ENCODE data around the gene NBAS. TPM values are rescaled to one million over a fixed set of nuclear protein-coding genes. Genes with fewer than 3 reads are reported as not detected.
"Not testable (repeated sequence)": the region's sequence is repeated elsewhere in the genome, so short reads cannot be mapped to it uniquely, and the experiment has no call there.

NBAS gene
- total RNA-seq, 1 donor from 2014 or later: 52.9 TPM

GRCh38 chr2:15408759-15409158 lies 152.4 kb downstream of the NBAS start:
- Mint-ChIP-seq H3K36me3 (peaks cover 29% of the 10 kb centered on the region), H3K4me3 (no peak overlapping the region), H3K27me3 (ENCODE audit: low read depth) (no peaks in the 10 kb centered on the region), H3K4me1 (no peaks in the 10 kb centered on the region), H3K27ac (no peak overlapping the region), H3K9me3 (peaks cover 8% of the 10 kb centered on the region)
- no peak for DNase-seq (ENCODE audit: low spot score in 2 of 2, unreplicated experiment in 2 of 2)
- TF ChIP-seq CTCF (IDR thresholded peaks at IDR 0.05; ENCODE audit: unreplicated experiment): no peak

- Mint-ChIP-seq H3K36me3 (peaks cover 20% of the 10 kb centered on the region), H3K27ac (no peak overlapping the region), H3K4me3 (no peak overlapping the region), H3K9me3 (peaks cover 8% of the 10 kb centered on the region), H3K27me3 (ENCODE audit: low read depth) (no peaks in the 10 kb centered on the region), H3K4me1 (no peaks in the 10 kb centered on the region)
- no peak for TF ChIP-seq CTCF (IDR thresholded peaks at IDR 0.05; ENCODE audit: unreplicated experiment)
- no peak for DNase-seq (ENCODE audit: low spot score in 2 of 2, unreplicated experiment in 2 of 2)
Measured at GRCh38 chr2:15407666-15408065, 153.5 kb downstream of the NBAS start.

- not testable (repeated sequence) for H3K4me3 Mint-ChIP-seq; H3K27me3 Mint-ChIP-seq (ENCODE audit: low read depth); H3K9me3 Mint-ChIP-seq; H3K4me1 Mint-ChIP-seq; H3K27ac Mint-ChIP-seq; DNase-seq (ENCODE audit: low spot score in 2 of 2, unreplicated experiment in 2 of 2)
- peaks cover 13% of the 10 kb centered on the region for H3K36me3 Mint-ChIP-seq
Measured at GRCh38 chr2:15404511-15404910, 156.6 kb downstream of the NBAS start.

DNA sequence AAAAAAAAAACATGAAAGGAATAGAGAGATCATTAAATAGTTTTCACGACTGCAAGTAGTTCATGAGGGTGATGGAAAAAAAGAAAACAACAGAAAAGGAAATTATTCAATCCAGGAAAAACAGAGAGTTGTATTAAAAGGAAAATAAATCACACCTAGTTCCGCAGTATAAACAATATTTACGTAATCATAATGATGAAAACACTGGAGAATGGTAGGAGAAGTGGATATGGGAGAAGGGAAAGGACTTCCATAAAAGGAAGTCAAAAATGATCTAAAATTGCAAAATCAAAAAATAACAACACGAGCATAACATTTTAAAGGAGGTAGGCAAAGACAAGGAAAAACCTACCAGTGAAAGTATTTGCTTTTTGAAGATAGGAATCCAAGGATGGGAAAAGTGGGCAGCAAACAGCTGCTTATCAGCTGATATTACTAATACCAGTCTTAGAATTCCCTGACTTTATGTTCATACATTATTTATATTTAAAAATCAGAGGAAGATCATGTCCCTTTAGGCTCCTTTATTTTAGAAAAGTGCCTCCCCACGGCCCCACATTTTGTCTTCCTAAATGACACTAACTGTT lies 160.8 kb downstream of the NBAS start:
- Mint-ChIP-seq H3K4me1 (no peaks in the 10 kb centered on the region), H3K4me3 (no peak overlapping the region), H3K27ac (no peak overlapping the region), H3K27me3 (ENCODE audit: low read depth) (no peaks in the 10 kb centered on the region), H3K9me3 (peaks cover 8% of the 10 kb centered on the region), H3K36me3 (peaks cover 23% of the 10 kb centered on the region)
- no peak for DNase-seq (ENCODE audit: low spot score in 2 of 2, unreplicated experiment in 2 of 2)
- no peak for TF ChIP-seq CTCF (IDR thresholded peaks at IDR 0.05; ENCODE audit: unreplicated experiment)

DNA sequence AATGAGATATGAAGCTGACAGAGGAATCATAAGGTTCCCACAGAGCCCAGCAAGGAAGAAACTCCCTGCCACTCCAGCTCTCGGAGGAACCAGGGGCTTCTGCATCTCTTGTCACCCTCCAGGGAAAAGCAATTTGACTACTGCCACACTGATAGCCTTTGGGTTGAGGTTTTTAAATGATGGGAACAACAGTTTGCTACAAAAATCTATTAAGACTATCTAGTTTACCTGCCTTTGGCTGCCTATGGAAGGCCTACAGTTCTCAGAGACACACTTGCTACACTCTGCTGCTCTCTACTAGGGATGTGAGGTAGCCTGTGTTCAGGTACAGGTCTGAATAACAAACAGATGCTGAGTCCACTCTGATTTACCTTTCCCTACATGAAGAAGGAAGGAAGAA lies 161.9 kb downstream of the NBAS start:
- DNase-seq (ENCODE audit: low spot score in 2 of 2, unreplicated experiment in 2 of 2): no peak
- Mint-ChIP-seq H3K27me3 (ENCODE audit: low read depth) (no peaks in the 10 kb centered on the region), H3K36me3 (peaks cover 19% of the 10 kb centered on the region), H3K9me3 (peaks cover 8% of the 10 kb centered on the region), H3K4me3 (no peak overlapping the region), H3K4me1 (no peaks in the 10 kb centered on the region), H3K27ac (no peak overlapping the region)
- no peak for TF ChIP-seq CTCF (IDR thresholded peaks at IDR 0.05; ENCODE audit: unreplicated experiment)

GRCh38 chr2:15391751-15392150 lies 169.4 kb downstream of the NBAS start:
- DNase-seq (ENCODE audit: low spot score in 2 of 2, unreplicated experiment in 2 of 2): no peak
- Mint-ChIP-seq H3K27ac (no peak overlapping the region), H3K36me3 (peaks cover 29% of the 10 kb centered on the region)

More at GRCh38 chr2:15391751-15392150, 169.4 kb downstream of the NBAS start:
- Mint-ChIP-seq H3K4me1 (no peaks in the 10 kb centered on the region), H3K9me3 (peaks cover 11% of the 10 kb centered on the region), H3K27me3 (ENCODE audit: low read depth) (no peaks in the 10 kb centered on the region), H3K4me3 (no peak overlapping the region)
- no peak for TF ChIP-seq CTCF (IDR thresholded peaks at IDR 0.05; ENCODE audit: unreplicated experiment)

Data from mesothelial cell of epicardium (in vitro differentiated cells).